ENCODE measurements around the gene MDGA2.

DNA sequence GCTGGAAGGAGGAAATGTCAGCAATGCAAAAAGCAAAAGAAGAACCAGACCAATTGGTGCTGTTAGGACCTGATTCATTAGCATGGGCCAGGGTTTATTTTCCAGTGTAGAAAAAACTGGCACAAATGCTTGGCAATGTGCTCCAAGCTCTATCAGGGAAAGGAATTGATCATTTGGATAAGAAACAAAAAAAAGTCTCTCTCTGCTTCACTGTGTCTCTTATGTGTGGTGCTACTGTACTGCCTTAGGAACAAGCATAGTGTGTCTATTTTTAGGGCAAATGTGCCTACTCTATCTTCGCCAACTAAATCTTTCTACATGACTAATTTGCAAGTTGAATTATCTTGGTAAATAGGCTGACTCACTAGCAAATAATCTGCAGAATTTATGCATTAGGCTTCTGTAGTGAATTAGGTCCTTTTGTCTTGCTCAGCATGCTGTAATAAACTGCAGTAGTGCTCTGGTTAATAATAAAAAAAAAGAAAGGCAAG, 236.7 kb downstream of the MDGA2 start:
- no peak for TF ChIP-seq EP300 (IDR thresholded peaks at IDR 0.05; ENCODE audit: low read depth in 2 of 2, low read length in 2 of 2)
- no peak for TF ChIP-seq EP300 (CRISPR knock-in tag; IDR thresholded peaks at IDR 0.05; ENCODE audit: borderline replicate concordance)
- TF ChIP-seq PAX8 (CRISPR knock-in tag; IDR thresholded peaks at IDR 0.05; ENCODE audit: borderline replicate concordance) = no peak
- TF ChIP-seq MATR3 (CRISPR knock-in tag; IDR thresholded peaks at IDR 0.05) = no peak
- TF ChIP-seq NFIC (IDR thresholded peaks at IDR 0.05; ENCODE audit: low read length) = no peak
- TF ChIP-seq, protein P1, sequence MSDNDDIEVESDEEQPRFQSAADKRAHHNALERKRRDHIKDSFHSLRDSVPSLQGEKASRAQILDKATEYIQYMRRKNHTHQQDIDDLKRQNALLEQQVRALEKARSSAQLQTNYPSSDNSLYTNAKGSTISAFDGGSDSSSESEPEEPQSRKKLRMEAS (IDR thresholded peaks at IDR 0.05) = no peak
- TF ChIP-seq KAT2B (IDR thresholded peaks at IDR 0.05; ENCODE audit: borderline replicate concordance, low read depth, low read length) = no peak
- TF ChIP-seq KDM4B (CRISPR knock-in tag; IDR thresholded peaks at IDR 0.05) = no peak
- no peak for TF ChIP-seq TAF1 (CRISPR knock-in tag; IDR thresholded peaks at IDR 0.05)
- no peak for TF ChIP-seq ZNF605 (CRISPR knock-in tag; IDR thresholded peaks at IDR 0.05)
- TF ChIP-seq SIN3A (IDR thresholded peaks at IDR 0.05; ENCODE audit: borderline replicate concordance, low read depth, low read length) = no peak
- TF ChIP-seq PPARG (CRISPR knock-in tag; conservative IDR thresholded peaks at IDR 0.05) = no peak
- TF ChIP-seq ZNF616 (CRISPR knock-in tag; IDR thresholded peaks at IDR 0.05; ENCODE audit: low read depth) = no peak
- no peak for TF ChIP-seq CEBPB (IDR thresholded peaks at IDR 0.05; ENCODE audit: borderline replicate concordance, low read depth, low read length)

All from HepG2 (cell line).